GOT3 (cell line): ENCODE measurements around the gene STMND1.

ENCODE experiments used
- DNase-seq: peaks from one replicate; lab custom pipeline; 2025; ENCODE audit warnings: mixed read lengths; lab: John Stamatoyannopoulos, UW

Gene STMND1

GRCh38 chr6:17098538-17098937 is 3.3 kb upstream of the STMND1 start:
- DNase-seq = no peak

DNA sequence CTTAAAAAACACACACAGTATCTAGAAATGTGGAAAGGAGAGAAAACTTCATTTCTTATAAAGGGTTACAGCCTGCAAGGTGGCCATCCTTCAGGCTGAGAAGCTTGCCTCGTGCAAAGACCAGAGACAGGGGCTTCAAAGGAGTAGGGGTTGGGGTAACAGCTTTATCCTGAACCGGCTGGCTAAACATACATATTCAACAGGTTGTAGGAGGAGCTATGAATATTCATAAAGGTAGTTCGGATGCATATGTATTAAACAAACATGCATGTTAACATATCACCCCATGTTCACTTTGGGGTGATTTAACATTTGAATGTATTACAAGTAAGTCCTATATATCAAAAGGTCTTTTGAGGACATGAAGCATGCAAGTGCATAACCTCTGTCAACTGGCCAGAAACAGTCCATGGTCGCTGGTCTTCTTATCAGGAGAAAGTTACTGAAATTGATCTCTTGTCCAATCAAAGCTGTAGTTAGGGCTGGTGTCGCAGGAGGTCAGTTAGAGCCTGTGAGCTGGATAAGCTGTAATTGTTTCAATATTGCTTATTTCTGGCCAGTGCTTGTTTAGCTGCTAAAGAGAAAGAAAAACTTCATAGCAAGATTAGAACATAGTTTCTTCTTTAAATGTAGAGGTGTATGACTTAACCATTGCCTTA is 2.3 kb upstream of the STMND1 start:
- no peak for DNase-seq

GRCh38 chr6:17100806-17101205 is 1.0 kb upstream of the STMND1 start:
- DNase-seq = no peak

DNA sequence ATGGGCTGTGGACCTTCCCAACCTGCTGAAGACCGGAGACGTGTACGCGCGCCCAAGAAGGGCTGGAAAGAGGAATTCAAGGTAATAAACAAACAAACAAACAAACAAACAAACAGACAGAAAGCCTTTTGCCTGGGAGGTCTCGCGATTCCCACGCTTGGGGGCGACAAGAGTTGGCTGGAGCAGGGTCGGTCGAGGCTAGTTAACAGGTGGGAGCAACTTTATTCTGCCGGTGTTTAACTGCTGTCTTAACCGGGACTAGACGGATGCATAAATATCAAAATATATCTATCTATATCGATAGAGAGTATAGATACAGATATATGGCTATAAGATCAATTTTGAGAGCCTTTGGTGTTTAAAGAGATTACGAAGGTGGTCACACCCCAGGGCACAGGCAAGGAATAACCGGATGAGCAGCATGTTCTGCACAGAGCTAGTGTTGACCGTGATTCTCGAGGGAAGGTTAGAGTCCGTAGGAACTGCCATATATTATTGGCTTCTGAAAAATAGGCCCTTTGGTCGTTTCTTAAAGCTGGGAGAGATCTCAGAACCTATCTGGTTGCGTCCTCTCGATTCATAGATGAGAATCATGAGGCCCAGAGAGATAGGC is 514 bp downstream of the STMND1 start:
- DNase-seq = no peak

DNA sequence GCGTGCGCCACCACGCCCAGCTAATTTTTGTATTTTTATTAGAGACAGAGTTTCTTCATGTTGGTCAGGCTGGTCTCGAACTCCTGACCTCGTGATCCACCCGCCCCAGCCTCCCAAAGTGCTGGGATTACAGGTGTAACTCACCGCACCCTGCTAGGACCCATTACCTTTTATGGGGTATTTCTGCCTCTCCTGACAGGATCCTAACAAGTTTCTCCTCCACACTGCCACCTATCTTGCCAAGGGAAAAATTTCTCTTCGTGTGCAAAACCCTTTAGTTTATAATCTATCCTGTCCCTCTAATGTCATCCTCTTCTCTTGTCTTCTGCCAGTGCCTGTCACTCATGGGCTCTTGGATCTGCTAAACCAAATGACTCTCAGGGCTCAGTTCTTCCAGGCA is 1.9 kb downstream of the STMND1 start:
- no peak for DNase-seq

- DNase-seq = no peak
Measured at GRCh38 chr6:17107863-17108262, 6.0 kb downstream of the STMND1 start.

DNA sequence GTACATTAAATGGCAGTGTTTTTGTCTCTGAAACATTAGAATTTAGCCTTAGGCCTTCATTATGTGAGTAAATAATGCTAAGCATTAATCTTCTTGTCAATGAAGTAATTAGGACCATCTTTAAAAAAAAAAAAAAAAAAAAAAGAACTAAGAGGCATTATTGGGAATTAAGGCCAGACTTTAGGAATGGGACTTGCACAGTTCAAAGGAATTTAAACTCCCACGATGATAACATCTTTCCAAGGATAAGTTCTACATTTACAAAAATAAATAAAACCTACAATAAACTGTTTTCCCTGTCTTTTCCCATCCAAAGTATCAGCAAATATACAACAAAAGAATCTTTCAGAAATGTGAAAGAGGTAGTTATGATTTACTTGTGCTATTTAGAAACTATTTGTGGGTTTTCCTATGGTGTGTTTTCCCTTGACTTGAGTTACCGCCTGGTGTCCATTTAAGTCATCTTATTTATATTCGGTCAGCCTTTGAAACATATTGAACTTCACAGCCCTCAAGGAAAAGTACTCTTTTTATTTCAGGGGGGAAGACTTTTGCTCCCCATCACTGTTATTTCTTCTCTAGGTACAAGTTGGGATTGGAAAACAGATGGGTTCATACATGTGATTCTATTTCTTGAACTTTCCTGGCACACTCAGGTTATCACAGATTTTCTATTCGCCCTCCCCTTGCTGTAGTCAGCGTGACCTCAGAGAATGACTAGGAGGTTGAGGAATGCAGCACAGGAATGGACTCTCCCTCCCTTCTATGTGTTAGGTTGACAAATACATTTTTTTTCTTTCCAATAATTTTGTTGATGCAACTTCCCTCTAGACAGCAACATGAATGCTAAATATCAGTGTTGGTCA is 13.6 kb downstream of the STMND1 start:
- no peak for DNase-seq

GRCh38 chr6:17116117-17116440 is 14.2 kb downstream of the STMND1 start:
- no peak for DNase-seq

DNA sequence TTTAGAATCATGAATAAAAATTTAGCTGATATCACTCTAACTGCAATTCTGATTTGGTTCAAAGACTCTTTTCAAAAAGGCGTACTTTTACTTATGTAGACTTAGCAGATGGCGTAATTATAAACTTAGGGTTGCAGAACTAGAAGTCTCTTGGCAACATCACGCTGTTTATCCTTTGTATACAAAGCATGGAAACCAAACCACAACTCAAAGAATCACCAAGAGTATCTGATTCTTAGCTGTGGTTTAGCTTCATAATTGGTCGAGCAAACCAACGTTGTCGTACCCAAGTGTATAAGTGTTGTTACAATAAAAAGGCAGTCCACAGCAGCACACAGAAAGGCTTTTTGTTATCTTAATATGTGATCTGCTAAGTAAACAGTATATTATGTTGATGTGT is 18.2 kb downstream of the STMND1 start:
- DNase-seq = no peak

DNA sequence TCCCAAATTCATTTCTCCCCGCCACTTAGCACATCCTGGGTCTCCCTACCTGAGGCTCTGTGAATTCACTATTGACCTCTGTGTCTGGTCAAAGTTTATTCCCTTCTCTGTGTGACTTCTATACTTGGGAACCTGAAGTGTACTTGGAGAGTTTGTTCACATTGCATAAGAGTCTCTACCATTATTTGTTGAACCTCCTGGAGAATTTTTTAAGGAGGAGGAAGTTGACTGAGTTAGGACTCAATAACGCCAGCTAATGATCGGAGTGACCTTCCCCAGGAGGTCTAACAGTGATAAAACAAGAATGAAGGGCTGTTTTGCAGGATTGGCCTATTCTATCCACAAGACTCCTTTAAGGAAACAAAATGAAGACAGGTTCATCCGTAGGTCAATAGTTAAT is 23.6 kb downstream of the STMND1 start:
- no peak for DNase-seq

GRCh38 chr6:17130786-17131185 is 28.9 kb downstream of the STMND1 start:
- DNase-seq = no peak

DNA sequence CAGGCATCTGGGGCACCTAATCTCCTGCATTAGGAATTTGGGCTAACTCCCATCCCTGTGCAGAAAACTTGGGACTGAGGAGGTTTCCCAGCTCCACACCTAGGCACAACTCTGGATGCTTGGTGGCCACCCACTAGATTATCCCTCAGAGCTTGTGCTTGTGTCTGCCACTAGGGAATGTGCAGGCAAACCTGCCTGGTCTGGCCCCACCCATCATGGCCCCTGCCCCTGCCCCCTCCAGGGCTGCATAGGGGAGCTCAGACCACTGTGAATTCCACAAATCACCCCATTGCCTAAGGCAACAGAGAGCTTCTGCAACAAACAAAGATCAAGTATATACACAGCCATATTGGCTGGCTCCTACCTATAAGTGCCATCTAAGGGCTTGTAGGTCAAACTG is 31.1 kb downstream of the STMND1 start:
- DNase-seq = no peak

DNA sequence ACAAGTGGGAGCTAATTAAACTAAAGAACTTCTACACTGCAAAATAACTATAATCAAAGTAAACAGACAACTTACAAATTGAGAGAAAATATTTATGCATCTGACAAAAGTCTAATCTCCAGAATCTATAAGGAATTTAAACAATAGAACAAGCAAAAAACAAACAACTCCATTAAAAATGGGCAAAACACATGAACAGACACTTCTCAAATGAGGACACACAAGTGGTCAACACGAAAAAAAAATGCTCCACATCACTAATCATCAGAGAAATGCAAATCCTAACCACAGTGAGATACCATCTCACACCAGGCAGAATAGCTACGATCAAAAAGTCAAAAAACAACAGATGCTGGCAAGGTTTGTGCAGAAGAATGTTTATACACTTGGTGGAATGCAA is 36.2 kb downstream of the STMND1 start:
- no peak for DNase-seq

DNA sequence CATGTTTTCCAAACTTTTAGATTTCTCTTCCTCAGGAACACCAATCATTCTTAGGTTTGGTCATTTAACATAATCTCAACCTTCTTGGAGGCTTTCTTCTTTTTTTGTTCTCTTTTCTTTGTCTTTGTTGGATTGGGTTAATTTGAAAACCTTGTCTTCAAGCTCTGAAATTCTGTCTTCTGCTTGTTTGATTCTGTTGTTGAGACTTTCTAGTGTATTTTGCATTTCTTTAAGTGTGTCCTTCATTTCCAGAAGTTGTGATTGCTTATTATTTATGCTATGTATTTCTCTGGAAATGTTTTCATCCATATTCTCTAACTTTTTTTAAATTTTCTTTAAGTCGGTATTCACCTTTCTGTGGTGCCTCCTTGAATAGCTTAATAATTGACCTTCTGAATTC is 42.2 kb downstream of the STMND1 start:
- DNase-seq = no peak

GRCh38 chr6:17149571-17149970 is 47.7 kb downstream of the STMND1 start:
- no peak for DNase-seq

DNA sequence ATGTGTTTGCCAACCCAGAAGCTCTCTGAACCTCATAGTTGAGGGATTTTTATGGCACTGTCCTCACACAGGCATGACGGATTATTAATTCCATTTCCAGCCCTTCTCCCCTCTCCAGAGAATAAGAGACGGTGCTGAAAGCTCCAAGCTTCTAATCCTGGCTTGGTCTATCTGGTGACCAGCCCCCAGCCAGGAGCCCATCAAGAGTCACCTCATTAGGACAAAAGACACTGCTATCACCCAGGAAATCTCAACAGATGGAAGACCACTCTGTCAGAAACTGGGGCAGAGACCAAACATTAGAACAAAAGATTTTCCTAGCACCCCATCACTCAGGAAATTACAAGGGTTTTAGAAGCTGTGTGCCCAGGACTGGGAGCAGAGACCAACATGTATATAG is 48.2 kb downstream of the STMND1 start:
- no peak for DNase-seq

DNA sequence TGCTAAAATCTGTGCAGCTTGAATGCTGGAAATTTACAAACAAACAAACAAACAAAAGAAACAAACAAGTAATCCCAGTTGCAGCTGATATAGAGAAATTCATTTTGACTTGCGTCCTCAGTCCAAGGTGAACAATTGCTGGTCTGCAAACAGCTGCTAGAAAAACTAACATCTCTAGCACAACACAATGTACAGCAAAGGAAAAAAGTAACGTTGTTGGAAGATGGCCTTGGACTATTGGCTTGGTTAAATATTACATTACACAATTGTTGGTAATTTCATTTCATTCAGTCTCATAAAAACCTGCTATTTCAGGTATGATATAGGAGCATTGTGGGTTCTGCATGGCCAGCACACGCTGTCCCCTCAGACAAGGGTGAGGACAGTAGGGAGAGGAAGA is 50.0 kb downstream of the STMND1 start:
- DNase-seq = no peak

GRCh38 chr6:17152703-17153102 is 50.9 kb downstream of the STMND1 start:
- DNase-seq = no peak

- peak; percentile 2 for DNase-seq
Measured at GRCh38 chr6:17156112-17156921, 54.5 kb downstream of the STMND1 start.

- DNase-seq = no peak
Measured at GRCh38 chr6:17156966-17157365, 55.1 kb downstream of the STMND1 start.

- DNase-seq = no peak
Measured at GRCh38 chr6:17157617-17158016, 55.8 kb downstream of the STMND1 start.

GRCh38 chr6:17159240-17159639 is 57.4 kb downstream of the STMND1 start:
- DNase-seq = no peak
